ENCODE data around the gene CCDC28B. TPM values are rescaled to one million over a fixed set of nuclear protein-coding genes. Genes with fewer than 3 reads are reported as not detected.

Gene CCDC28B
- total RNA-seq, 2 donors from 2014 or later = 12.4 to 13.6 TPM

DNA sequence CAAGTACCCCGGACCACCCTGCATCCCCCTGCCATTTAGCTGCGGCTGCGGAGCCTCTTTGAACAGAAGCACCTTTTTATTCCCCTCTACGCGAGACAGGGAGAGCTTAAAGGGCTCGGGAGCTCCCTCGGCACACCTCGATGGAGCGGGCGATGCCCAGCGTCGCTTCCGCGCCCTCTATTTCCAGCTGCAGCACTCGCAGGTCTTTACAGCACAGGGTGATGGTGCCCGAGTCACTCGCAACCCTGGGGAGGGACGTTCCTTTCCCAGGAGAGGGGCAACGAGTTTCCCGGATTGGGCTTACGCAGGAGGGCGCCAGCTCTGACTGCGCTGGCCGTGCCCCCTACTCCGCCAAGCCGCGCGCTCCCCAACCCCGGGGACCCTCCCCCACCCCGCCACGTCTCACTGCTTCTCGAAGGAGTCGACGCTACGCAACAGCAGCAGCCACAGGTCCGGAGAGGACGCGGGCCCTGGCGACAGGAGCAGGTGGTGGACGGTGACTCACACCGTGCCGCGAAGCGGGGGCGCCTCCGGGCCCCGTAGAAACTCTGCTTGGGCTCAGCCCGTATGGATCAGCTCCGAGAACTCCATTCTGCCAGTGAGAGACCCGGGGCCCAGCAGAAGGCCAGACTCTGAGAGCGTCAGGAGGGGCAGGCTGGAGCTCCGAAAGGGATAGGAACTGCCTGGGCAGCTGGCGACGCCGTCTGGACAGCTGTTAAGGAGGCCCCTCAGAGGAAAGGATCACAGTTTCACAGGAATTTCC is 40.8 kb downstream of the CCDC28B start:
- Mint-ChIP-seq H3K4me3 (peak overlapping the region; percentile 82), H3K27ac (peak overlapping the region; percentile 23 to 69), H3K4me1 (ENCODE audit: low read depth in 2 of 2) (peaks cover 0 to 13% of the 10 kb centered on the region in 2 donors), H3K9me3 (no peaks in the 10 kb centered on the region), H3K27me3 (no peaks in the 10 kb centered on the region), H3K36me3 (no peaks in the 10 kb centered on the region)
- DNase-seq (ENCODE audit: low spot score) (no peak), ATAC-seq (peak; percentile 81 to 86)

DNA sequence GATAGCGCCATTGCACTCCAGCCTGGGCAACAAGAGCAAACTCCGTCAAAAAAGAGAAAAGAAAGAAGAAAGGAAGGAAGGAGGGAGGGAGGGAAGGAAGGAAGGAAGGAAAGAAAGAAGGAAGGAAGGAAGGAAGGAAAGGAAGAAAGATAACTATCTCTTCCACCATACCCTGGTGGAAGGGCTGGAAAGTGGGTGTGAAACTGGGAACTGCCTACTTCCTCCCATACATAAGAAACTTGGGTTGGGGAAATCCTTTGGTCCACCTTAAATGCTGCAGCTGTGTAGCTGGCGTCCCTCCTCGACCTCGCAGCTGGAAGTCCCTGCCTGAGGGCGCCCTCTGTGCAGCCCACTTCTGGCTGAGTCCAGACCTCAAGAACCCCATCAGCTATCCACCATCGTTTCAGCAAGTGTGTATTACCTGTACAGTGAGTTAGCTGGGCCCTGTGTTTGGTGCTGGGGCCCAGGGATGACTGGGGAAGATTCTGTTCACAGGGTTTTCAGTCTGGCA is 42.0 kb downstream of the CCDC28B start:
- no peak overlapping the region for H3K4me3 Mint-ChIP-seq
- ATAC-seq = no peak
- DNase-seq (ENCODE audit: low spot score) = no peak
- H3K27ac Mint-ChIP-seq = no peak overlapping the region
- no peaks in the 10 kb centered on the region for H3K9me3 Mint-ChIP-seq
- H3K4me1 Mint-ChIP-seq (ENCODE audit: low read depth in 2 of 2) = peaks cover 0 to 13% of the 10 kb centered on the region in 2 donors
- H3K27me3 Mint-ChIP-seq = no peaks in the 10 kb centered on the region
- no peaks in the 10 kb centered on the region for H3K36me3 Mint-ChIP-seq

DNA sequence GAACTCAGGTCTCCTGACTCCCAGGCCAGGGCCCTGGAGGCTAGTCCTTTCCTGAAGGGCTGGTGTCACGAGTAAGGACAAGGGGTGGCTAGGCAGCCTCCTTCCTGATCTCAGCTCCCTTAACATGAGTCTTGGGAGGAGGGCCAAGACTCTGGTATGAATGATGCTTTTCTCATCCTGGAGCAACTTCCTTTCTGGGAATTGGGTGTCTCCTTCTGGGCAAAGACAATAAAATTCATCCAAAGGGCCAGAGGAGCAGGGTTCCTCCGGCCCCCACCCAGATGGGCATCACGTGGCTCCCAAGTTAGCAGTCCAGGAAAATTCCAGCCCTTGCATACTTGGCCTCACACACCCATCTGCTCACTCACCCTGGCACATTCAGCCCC is 46.5 kb downstream of the CCDC28B start, which contains the start of gene FAM167B:
Gene FAM167B (plus strand): TSS at position 335 of the 386 bp plus-strand sequence. CDS start 200 bp downstream, outside the sequence.
- Mint-ChIP-seq H3K27me3 (no peaks in the 10 kb centered on the region), H3K27ac (peak within 1 kb of the TSS; percentile 91 to 98), H3K4me1 (ENCODE audit: low read depth in 2 of 2) (peaks cover 34% of the 10 kb centered on the region in 2 donors), H3K36me3 (peaks cover 3% of the 10 kb centered on the region), H3K9me3 (no peaks in the 10 kb centered on the region), H3K4me3 (peak within 1 kb of the TSS; percentile 98)
- DNase-seq (ENCODE audit: low spot score) (no peak), ATAC-seq (no peak)

DNA sequence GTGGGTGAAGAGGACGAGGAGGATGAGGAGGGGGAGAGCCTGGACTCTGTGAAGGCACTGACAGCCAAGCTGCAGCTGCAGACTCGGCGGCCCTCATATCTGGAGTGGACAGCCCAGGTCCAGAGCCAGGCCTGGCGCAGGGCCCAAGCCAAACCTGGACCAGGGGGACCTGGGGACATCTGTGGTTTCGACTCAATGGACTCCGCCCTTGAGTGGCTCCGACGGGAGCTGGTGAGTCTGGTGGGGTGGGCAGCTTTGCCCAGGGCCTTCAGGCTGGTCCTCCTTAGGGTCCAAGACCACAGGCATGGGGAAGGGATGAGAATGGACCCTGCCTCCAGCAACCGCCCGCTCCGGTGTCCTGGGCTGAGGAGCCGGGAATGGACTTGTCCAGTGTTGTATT is 47.1 kb downstream of the CCDC28B start:
- ATAC-seq (no peak), DNase-seq (ENCODE audit: low spot score) (no peak)
- Mint-ChIP-seq H3K4me3 (peak overlapping the region; percentile 98), H3K4me1 (ENCODE audit: low read depth in 2 of 2) (peaks cover 35 to 40% of the 10 kb centered on the region in 2 donors), H3K27ac (peak overlapping the region; percentile 91 to 98), H3K9me3 (no peaks in the 10 kb centered on the region), H3K27me3 (no peaks in the 10 kb centered on the region), H3K36me3 (peaks cover 4% of the 10 kb centered on the region)

DNA sequence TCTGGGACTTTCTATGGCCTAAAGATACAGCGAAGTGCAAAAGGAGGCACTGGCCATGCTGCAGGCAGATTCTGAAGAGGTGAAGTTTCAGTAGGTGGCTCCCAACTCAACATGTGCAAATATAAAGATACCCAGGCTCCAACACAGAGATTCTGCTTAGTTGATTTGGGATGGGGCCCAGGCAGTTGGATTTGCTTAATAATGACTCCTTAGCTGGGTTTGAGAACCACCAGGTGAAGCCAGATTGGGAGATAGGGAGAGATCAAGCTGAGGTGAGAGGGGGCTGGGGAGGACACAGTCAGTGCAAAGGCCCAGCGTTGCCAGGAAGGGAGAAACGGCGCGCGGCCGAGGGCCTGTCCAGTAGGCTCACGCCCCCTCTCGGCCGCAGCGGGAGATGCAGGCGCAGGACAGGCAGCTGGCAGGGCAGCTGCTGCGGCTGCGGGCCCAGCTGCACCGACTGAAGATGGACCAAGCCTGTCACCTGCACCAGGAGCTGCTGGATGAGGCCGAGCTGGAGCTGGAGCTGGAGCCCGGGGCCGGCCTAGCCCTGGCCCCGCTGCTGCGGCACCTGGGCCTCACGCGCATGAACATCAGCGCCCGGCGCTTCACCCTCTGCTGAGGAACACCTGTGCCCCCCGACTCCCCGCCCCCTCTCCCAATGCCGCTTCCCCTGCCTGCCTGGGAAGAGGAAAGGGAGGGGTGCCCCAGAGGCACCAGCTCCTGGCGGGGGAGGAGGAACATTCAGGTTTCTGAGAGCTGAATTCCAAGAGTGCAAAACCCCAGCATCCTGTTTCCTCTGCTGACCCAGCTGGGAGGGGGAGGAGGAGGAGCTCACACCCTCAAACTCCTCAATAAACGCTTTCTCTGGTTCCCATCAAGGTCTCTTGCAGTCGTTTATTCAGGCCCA is 47.8 kb downstream of the CCDC28B start:
- Mint-ChIP-seq H3K27ac (peak overlapping the region; percentile 91 to 98), H3K27me3 (no peaks in the 10 kb centered on the region), H3K9me3 (no peaks in the 10 kb centered on the region), H3K4me3 (peak overlapping the region; percentile 98), H3K4me1 (ENCODE audit: low read depth in 2 of 2) (peaks cover 38 to 45% of the 10 kb centered on the region in 2 donors), H3K36me3 (peaks cover 4% of the 10 kb centered on the region)
- ATAC-seq = peak; percentile 66 to 83
- peak; percentile 91 for DNase-seq (ENCODE audit: low spot score)

DNA sequence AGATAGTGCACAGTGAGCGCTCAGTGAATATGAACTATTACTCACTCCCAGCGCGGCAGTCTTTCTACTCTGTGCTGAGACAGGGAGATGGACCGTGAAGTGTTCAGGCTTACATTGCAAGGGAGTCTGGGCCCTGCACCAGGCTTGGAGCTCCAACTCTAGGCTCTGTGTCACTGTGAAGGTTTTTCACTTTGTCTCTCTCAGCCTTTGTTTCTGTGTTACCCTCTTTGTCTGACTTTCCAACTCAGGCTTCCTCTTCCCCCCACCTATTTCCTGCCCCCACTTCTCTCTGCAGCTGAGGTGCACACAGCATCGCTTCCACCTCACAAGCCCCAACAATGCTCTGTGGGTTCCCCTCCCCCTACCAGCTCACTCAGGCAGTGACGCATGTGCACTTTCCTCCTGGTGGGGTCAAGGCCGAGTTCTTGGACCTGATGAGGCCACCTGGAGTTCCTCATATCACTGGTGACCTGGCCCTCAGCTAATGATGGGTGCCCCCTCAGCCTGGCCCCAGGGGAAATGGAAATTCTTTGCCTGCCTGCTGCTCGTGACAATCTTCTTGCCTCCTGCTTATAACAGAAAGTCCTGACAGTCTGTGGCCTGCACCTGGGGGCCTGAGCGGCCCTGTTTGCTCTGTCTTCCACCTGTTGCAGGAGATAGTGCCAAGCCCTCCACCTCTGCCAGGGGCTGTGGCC is 49.6 kb downstream of the CCDC28B start:
- Mint-ChIP-seq H3K27me3 (no peaks in the 10 kb centered on the region), H3K9me3 (no peaks in the 10 kb centered on the region), H3K4me3 (peak overlapping the region; percentile 98), H3K36me3 (peaks cover 4% of the 10 kb centered on the region), H3K27ac (peak overlapping the region; percentile 91 to 98), H3K4me1 (ENCODE audit: low read depth in 2 of 2) (peaks cover 46 to 51% of the 10 kb centered on the region in 2 donors)
- peak; percentile 81 for DNase-seq (ENCODE audit: low spot score)
- peak; percentile 72 to 79 for ATAC-seq

DNA sequence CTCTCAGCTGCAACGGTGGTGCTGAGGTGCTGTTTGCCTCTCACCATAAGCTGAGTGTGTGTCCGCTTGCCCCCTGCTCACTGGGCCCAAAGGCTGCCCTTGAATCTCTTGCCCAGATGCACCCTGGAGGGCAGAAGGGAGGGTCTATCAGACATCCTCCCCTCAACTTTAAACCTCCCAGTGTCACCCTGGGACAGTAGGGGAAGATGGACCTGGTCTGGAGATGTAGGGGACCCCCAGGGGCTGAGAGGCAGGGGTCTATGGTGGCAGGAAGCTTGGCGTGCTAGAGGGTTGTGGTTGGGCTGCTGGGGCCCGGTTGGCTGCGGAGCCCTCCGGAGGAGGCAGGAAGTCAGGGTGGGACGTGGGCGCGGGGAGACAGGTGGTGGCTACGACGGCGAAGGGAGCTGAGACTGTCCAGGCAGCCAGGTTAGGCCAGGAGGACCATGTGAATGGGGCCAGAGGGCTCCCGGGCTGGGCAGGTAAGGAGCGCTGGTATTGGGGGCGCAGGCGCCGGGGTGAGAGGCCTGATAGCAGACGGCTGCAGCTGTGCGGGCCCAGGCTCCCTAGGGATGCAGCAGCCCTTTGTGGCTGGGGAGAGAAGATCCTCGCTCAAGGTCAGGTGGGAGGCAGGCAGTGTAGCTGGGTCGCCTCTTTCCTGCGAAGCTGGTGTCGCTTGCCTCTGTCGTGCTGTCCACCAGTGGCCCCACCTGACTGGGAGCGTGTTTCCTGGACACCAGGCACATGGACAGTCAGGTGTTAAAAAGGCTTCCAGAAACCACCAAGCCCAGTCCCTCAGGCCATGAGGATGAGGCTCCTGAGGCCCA is 50.7 kb downstream of the CCDC28B start, which contains the start of gene LCK:
Gene LCK (plus strand): TSS at position 373 of the 824 bp plus-strand sequence. CDS start 23,065 bp downstream, outside the sequence.
- Mint-ChIP-seq H3K4me1 (ENCODE audit: low read depth in 2 of 2) (peaks cover 51 to 57% of the 10 kb centered on the region in 2 donors), H3K9me3 (no peaks in the 10 kb centered on the region), H3K27ac (peak within 1 kb of the TSS; percentile 91 to 98), H3K27me3 (no peaks in the 10 kb centered on the region), H3K4me3 (peak within 1 kb of the TSS; percentile 98), H3K36me3 (peaks cover 4% of the 10 kb centered on the region)
- DNase-seq (ENCODE audit: low spot score) = peak; percentile 83
- peak; percentile 68 to 69 for ATAC-seq

Other genes with a start within 250 kb of the CCDC28B start
- 100 to 1,000 TPM; 156 TPM for gene KHDRBS1, start 186.7 kb upstream of the CCDC28B start, total RNA-seq
- 10 to 100 TPM; 20.5 to 26.9 TPM for gene TMEM39B, start 127.7 kb upstream of the CCDC28B start, total RNA-seq
- 10 to 100 TPM; 80.9 to 88.9 TPM for gene KPNA6, start 92.5 kb upstream of the CCDC28B start, total RNA-seq
- gene TXLNA, start 20.9 kb upstream of the CCDC28B start, total RNA-seq = 100 to 1,000 TPM; 101 to 118 TPM
- gene IQCC, start 5.1 kb downstream of the CCDC28B start, total RNA-seq = 1 to 10 TPM; 1.7 to 5.0 TPM
- under 1 TPM; 0.19 to 0.22 TPM for gene DCDC2B, start 8.5 kb downstream of the CCDC28B start, total RNA-seq
- gene TMEM234, start 21.8 kb downstream of the CCDC28B start, total RNA-seq = 10 to 100 TPM; 15.6 to 15.8 TPM
- 100 to 1,000 TPM; 220 to 244 TPM for gene EIF3I, start 21.8 kb downstream of the CCDC28B start, total RNA-seq
- under 1 TPM in 1 of 2 donors, not detected in 1; 0.47 TPM for gene FAM167B, start 46.6 kb downstream of the CCDC28B start, total RNA-seq
- 100 to 1,000 TPM in 1 of 2 donors, 10 to 100 TPM in 1; 66.4 to 140 TPM for gene LCK, start 50.7 kb downstream of the CCDC28B start, total RNA-seq
- gene HDAC1, start 91.5 kb downstream of the CCDC28B start, total RNA-seq = 100 to 1,000 TPM; 186 to 225 TPM
- 10 to 100 TPM; 11.8 to 35.9 TPM for gene MARCKSL1, start 135.6 kb downstream of the CCDC28B start, total RNA-seq
- 10 to 100 TPM in 1 of 2 donors, 1 to 10 TPM in 1; 6.2 to 13.4 TPM for gene FAM229A, start 161.9 kb downstream of the CCDC28B start, total RNA-seq
- under 1 TPM in 1 of 2 donors, not detected in 1; 0.36 TPM for gene TSSK3, start 161.9 kb downstream of the CCDC28B start, total RNA-seq
- gene BSDC1, start 193.8 kb downstream of the CCDC28B start, total RNA-seq = 10 to 100 TPM; 55.6 to 68.2 TPM